Measurements from ENCODE around the gene USP6. TPM values are rescaled to one million over a fixed set of nuclear protein-coding genes. Genes with fewer than 3 reads are reported as not detected.
"Not testable (repeated sequence)": the region's sequence is repeated elsewhere in the genome, so short reads cannot be mapped to it uniquely, and the experiment has no call there.

Gene USP6
- total RNA-seq, 1 donor from 2014 or later, result not detected

DNA sequence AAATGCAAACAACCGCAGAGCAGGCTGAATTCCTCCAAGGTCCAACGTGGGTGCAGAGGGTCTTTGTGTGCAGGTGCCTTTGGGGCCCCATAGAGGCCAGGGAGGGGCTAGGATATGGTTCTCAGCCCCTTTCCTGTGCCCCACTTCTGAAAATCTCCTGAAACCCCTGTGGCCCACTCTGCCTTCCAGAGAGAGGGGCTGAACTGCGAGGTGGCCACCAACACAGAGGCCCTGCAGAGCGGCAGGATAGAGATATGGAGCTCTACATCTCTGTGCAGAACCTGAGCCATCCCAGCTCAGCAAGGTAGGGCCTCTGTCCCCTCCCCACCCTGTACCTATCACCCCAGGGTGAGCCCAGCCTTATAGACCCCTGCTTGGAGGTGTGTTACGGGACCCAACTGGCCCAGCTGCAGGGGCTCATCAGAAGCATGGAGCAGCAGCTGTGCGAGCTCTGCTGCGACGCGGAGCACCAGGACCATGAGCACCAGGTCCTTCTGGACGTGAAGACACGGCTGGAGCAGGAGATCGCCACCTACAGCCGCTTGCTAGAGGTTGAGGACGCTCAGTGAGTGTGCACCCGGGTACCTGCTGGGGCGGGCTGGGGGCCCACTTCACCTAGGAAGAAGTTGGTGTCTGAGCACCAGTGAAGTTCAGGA, 5.5 kb downstream of the USP6 start:
- DNase-seq (ENCODE audit: extremely low read depth, low read depth, low spot score), result no peak

- DNase-seq (ENCODE audit: extremely low read depth, low read depth, low spot score), result not testable (repeated sequence)
These were observed 6.2 kb downstream of the USP6 start for GRCh38 chr17:5122056-5122455.

GRCh38 chr17:5122586-5123342, 6.9 kb downstream of the USP6 start:
- DNase-seq (ENCODE audit: extremely low read depth, low read depth, low spot score), result no peak

DNA sequence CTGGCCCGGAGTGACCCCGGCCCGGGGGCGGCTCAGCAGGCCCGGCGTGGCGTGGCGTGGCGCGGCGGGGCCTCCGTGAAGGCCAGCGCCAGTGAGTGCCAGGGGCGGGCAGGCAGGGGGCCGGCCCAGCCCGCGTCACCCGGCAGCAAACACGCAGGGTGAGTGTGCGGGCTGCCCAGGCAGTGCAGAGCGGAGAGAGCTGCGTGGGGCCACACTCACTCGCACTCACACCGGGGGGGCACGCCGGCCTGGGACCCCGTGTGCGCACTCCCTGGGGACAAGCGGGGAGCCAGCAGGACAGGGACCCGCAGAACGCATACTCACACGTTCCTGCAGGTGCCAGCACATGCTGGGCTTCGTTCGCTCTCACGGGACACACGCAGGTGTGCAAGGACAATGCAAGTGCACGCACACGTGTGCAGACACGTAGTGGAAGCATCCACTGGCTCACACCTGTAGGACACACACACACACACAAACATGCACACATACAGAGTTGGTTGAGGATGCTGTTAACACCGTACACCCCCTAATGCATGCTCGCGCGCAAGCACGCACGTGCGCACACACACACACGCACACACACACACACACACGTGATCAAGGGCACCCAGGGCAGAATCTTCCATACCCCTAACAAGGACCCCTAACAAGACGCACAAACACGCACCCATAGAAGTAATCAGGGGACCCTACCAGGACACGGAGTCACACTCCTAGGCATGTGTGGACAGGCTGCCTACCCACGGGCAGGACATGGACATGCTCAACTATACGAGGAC, 7.7 kb downstream of the USP6 start:
- DNase-seq (ENCODE audit: extremely low read depth, low read depth, low spot score), result no peak

DNA sequence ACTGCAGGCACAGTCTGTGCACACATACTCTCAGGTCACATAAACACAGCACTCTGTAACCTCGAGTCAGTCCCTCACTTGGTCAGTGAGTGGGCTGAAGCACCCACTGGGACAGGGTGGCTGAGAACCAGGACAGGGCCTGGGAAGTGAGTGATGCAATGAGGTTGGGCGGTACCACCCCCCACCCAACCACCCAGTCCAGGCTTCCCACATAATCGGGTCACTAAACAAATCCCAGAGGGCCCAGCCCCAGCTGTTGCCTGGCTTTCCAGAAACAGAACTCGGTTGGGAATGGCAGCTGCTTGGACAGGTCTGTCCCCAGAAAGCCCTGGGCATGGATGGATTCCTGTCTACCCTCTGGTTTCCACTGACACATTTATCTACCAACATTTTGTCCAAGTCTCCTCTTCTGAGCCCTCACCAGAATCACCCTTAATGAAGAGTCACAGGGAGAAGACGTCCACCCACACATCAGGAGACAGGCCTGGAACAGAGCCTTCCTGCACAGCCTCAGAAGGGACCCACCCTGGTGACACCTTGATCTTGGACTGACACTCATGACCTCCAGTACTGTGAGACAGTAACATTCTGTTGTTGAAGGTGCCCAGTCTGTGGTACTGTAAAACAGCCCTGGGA, 8.4 kb downstream of the USP6 start:
- DNase-seq (ENCODE audit: extremely low read depth, low read depth, low spot score), result not testable (repeated sequence)

- DNase-seq (ENCODE audit: extremely low read depth, low read depth, low spot score), result not testable (repeated sequence)
These were observed 9.1 kb downstream of the USP6 start for GRCh38 chr17:5124896-5125295.

GRCh38 chr17:5126719-5127488, 11.1 kb downstream of the USP6 start:
- DNase-seq (ENCODE audit: extremely low read depth, low read depth, low spot score), result no peak

- no peak for DNase-seq (ENCODE audit: extremely low read depth, low read depth, low spot score)
These were observed 12.1 kb downstream of the USP6 start for GRCh38 chr17:5127910-5128309.

- DNase-seq (ENCODE audit: extremely low read depth, low read depth, low spot score), result not testable (repeated sequence)
These were observed 12.6 kb downstream of the USP6 start for GRCh38 chr17:5128387-5128786.

DNA sequence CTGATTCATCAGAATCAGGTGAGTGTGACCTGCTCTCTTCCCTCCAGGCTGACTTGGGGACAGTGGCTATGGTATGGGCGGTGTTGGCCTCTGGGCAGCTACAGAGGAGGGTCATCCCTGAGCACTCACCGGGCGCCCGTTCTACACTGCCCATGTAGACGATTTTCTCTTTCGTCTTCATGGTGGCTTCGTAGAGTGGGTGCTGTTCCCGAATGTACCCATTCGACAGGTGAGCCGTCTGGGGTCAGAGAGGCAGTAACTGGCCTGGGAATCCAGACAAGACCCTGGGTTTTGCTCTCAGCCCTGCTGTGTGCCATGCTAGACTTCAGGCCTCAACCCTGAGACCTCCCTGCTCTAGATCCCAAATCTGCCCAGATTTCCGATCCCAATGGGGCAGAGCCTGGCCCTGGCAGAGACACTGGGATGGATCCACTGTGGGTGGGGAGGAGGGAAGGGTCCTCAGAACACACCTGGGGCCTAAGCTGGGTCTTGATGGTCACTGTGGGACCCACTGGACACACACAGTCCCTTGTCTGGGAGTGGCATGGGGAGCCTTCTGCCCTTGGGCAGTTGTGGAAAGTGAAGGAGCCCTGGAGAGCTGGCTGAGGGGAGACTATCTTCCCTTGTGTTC, 13.2 kb downstream of the USP6 start:
- no peak for DNase-seq (ENCODE audit: extremely low read depth, low read depth, low spot score)

- DNase-seq (ENCODE audit: extremely low read depth, low read depth, low spot score), result not testable (repeated sequence)
These were observed 13.9 kb downstream of the USP6 start for GRCh38 chr17:5129770-5130169.

DNA sequence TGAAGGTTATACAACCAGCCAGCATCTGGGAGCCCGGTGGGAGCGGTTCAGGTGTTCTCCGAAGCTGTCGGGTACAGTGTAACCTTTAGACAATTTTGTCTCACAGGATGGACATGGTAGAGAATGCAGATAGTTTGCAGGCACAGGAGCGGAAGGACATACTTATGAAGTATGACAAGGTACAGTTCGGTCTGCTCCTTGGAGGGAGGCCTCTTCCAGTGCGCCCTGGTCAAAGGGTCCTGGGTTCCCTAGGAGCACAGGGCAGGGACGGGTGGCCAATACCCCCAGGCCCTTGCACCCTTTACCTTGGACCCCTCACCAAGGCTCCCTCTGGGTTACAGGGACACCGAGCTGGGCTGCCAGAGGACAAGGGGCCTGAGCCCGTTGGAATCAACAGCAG, 14.4 kb downstream of the USP6 start:
- not testable (repeated sequence) for DNase-seq (ENCODE audit: extremely low read depth, low read depth, low spot score)

DNA sequence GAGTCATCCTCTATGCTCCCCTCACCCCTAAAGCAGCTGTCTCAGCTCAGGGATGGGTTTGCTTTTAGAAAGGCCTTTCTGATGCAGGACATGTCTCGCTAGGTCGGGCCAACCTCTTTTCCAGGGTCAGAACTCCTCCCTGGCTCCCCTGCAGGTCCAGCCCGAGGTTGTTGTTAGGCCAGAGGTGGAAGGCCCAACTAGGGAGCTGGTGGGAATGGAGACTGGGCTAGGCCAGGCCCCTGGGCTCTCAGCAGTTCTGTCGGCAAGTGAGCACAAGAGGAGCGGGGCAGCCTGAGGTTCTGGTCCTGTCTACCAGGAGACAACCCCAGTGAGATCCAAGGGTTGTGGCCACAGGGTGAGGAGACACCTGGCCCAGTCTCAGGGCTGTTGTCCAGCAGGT, 14.9 kb downstream of the USP6 start:
- not testable (repeated sequence) for DNase-seq (ENCODE audit: extremely low read depth, low read depth, low spot score)

GRCh38 chr17:5131146-5131715, 15.4 kb downstream of the USP6 start:
- DNase-seq (ENCODE audit: extremely low read depth, low read depth, low spot score), result no peak

- DNase-seq (ENCODE audit: extremely low read depth, low read depth, low spot score), result not testable (repeated sequence)
These were observed 16.1 kb downstream of the USP6 start for GRCh38 chr17:5131799-5132502.

- DNase-seq (ENCODE audit: extremely low read depth, low read depth, low spot score), result not testable (repeated sequence)
These were observed 16.8 kb downstream of the USP6 start for GRCh38 chr17:5132503-5133225.

DNA sequence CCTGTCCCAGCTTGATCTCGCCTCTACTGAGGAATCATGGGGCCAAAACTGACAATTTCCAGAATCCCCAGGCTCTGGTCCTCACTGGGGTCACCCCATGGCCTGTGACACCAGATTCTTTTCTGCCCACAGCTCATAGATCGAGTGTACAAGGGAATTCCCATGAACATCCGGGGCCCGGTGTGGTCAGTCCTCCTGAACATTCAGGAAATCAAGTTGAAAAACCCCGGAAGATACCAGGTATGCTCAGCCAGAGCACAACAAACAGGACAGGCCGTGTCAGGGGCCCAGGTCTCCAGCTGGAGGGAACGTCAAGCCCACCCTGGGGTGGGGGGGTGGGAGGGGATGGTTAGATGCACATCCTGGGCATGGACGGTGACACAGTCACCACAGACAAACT, 17.5 kb downstream of the USP6 start:
- no peak for DNase-seq (ENCODE audit: extremely low read depth, low read depth, low spot score)

GRCh38 chr17:5133961-5134360, 18.1 kb downstream of the USP6 start:
- not testable (repeated sequence) for DNase-seq (ENCODE audit: extremely low read depth, low read depth, low spot score)
